ENCODE data around the gene SYT1. TPM values are rescaled to one million over a fixed set of nuclear protein-coding genes. Genes with fewer than 3 reads are reported as not detected.

Gene SYT1
- total and polyA plus RNA-seq, 2 of the 4 experiments (the other 2 are of a cell fraction): 2.8 to 3.0 TPM

- intact Hi-C loops (cut with micrococcal nuclease): no loop called here
- no peak overlapping the region for H3K4me2 ChIP-seq (ENCODE audit: low read depth, low read length)
- H4K20me1 ChIP-seq (ENCODE audit: insufficient read depth, low read length): no peaks in the 10 kb centered on the region
- H3K36me3 ChIP-seq (ENCODE audit: control insufficient read depth, insufficient read depth, low read length): no peaks in the 10 kb centered on the region
- 0 out of 2 replicates have a peak overlapping the region, but pooled peaks have one; percentile 3 for H2BK120ac ChIP-seq (ENCODE audit: low read depth, low read length)
- H3K4me3 ChIP-seq (ENCODE audit: insufficient read depth, low read depth, low read length): no peak overlapping the region
- no peak overlapping the region for H2AK9ac ChIP-seq (replicated peaks; ENCODE audit: low read depth, low read length, poor library complexity)
- no peak overlapping the region for H2BK15ac ChIP-seq (ENCODE audit: low read depth, low read length)
- TF ChIP-seq RAD21 (IDR thresholded peaks at IDR 0.05; ENCODE audit: low read length): no peak
- no peak for TF ChIP-seq POLR2A (IDR thresholded peaks at IDR 0.05; ENCODE audit: low read depth, low read length)
- TF ChIP-seq ELK1 (IDR thresholded peaks at IDR 0.05; ENCODE audit: borderline replicate concordance, low read depth, low read length): no peak
- no peak for TF ChIP-seq MAFK (IDR thresholded peaks at IDR 0.05; ENCODE audit: low read depth, low read length)
- no peak for TF ChIP-seq RFX5 (IDR thresholded peaks at IDR 0.05; ENCODE audit: low read depth, low read length)
- TF ChIP-seq CTCF (conservative IDR thresholded peaks at IDR 0.05; ENCODE audit: low read depth, low read length): no peak
- no peak for TF ChIP-seq RCOR1 (IDR thresholded peaks at IDR 0.05; ENCODE audit: insufficient replicate concordance, low read length)
- no peak for TF ChIP-seq FOS (IDR thresholded peaks at IDR 0.05; ENCODE audit: low read depth, low read length)
- ChIA-PET CTCF (interaction anchor here (0.6 kb wide), 1 partner anchor 292 kb away, joined by 3 read pairs; no protein-coding TSS in a partner anchor), POLR2A (ENCODE audit: unreplicated experiment) (no interaction called here)
- peak overlapping the region; percentile 14 for H3K14ac ChIP-seq (replicated peaks; ENCODE audit: low read depth, low read length)
- ATAC-seq (ENCODE audit: low read depth) (peak; percentile 37; the same call in 1 of the 2 replicates), DNase-seq (peak; percentile 40)
- no peak overlapping the region for H3K4ac ChIP-seq (ENCODE audit: low read depth, low read length)
- no peak overlapping the region for H2AK5ac ChIP-seq (ENCODE audit: low read depth, low read length)
- H3K9me3 ChIP-seq (ENCODE audit: control insufficient read depth, insufficient read depth, low read length): no peaks in the 10 kb centered on the region
- in situ Hi-C loops (cut with MboI; ENCODE audit: low sequenced_read_pairs): no loop called here
- no CpG with 5 or more reads among the region's 3 CpGs for WGBS, 2 experiments (ENCODE audit: extremely low coverage in 2 of 2, insufficient read length in 1 of 2)
- no peak overlapping the region for H3K27ac ChIP-seq (ENCODE audit: insufficient read depth, low read length)
- H3K56ac ChIP-seq (ENCODE audit: extremely low read depth, insufficient read depth, low read length): no peak overlapping the region
- H4K8ac ChIP-seq (ENCODE audit: low read depth in 2 of 2, low read length in 2 of 2): no peak overlapping the region
- no peak overlapping the region for H4K5ac ChIP-seq (ENCODE audit: low read depth, low read length)
- H2BK5ac ChIP-seq (ENCODE audit: low read depth, low read length, poor library complexity, severe bottlenecking): no peak overlapping the region
- no peak overlapping the region for H3K9ac ChIP-seq (ENCODE audit: low read depth, low read length)
- no peak overlapping the region for H3K23ac ChIP-seq (ENCODE audit: low read depth, low read length)
- H3K18ac ChIP-seq (ENCODE audit: low read depth, low read length): no peak overlapping the region
- no peak overlapping the region for H4K91ac ChIP-seq (ENCODE audit: insufficient read depth, low read depth, low read length)
- H3K79me1 ChIP-seq (ENCODE audit: low read depth in 1 of 2, low read length in 2 of 2): no peaks in the 10 kb centered on the region
- H3K9me1 ChIP-seq (ENCODE audit: insufficient read depth, low read length): no peaks in the 10 kb centered on the region
- no peak overlapping the region for H2BK20ac ChIP-seq (ENCODE audit: low read depth, low read length)
- no peaks in the 10 kb centered on the region for H3K4me1 ChIP-seq (ENCODE audit: control insufficient read depth, insufficient read depth, low read length)
- H2AFZ ChIP-seq (replicated peaks; ENCODE audit: low read length, poor library complexity): no peak overlapping the region
- no TSS peak for BruUV-seq (replicated peaks)
- no peaks in the 10 kb centered on the region for H3K27me3 ChIP-seq (ENCODE audit: control insufficient read depth, insufficient read depth, low read length)
- dilution Hi-C loops (cut with HindIII; ENCODE audit: low sequenced_read_pairs, unreplicated experiment): no loop called here
Measured at GRCh38 chr12:78916845-78917480, 52.4 kb downstream of the SYT1 start.
